K562 (cell line): ENCODE results near the gene SPRY4. TPM values are rescaled to one million over a fixed set of nuclear protein-coding genes. Genes with fewer than 3 reads are reported as not detected.

Experiments
- BHLHE40 ChIP-seq: IDR thresholded peaks from 2 replicates; pipeline ENCODE4 v1.6.1; 2011; ENCODE audit warnings: low read length, improper control_type of control experiment
- C11orf30 ChIP-seq: fragments of 450-650 bp; IDR thresholded peaks from 2 replicates; pipeline ENCODE4 v1.6.1; 2016; ENCODE audit warnings: low read depth, mild to moderate bottlenecking
- CEBPB ChIP-seq: fragments of 450-650 bp; IDR thresholded peaks from 2 replicates; pipeline ENCODE4 v1.6.1; 2016; ENCODE audit warnings: missing genetic modification characterization, missing compliant biosample characterization
- POLR2H ChIP-seq: IDR thresholded peaks from 2 replicates; pipeline ENCODE4 v1.6.1; 2016; ENCODE audit warnings: missing genetic modification characterization, low read depth, mild to moderate bottlenecking, control low read depth, missing compliant biosample characterization, moderate library complexity
- RCOR1 ChIP-seq, 2 experiments: IDR thresholded peaks; 2 replicates each; pipeline ENCODE4 v1.6.1; 2012; ENCODE audit warnings: low read depth in 2 of 2, low read length in 2 of 2, borderline replicate concordance in 1 of 2, improper control_type of control experiment in 1 of 2
- SETDB1 ChIP-seq: IDR thresholded peaks from one replicate; pipeline ENCODE4 v1.6.1; 2012; ENCODE audit warnings: low read length, control low read depth, inconsistent platforms
- SLC30A9 ChIP-seq: fragments of 250-450 bp; sonication (Bioruptor Pico); IDR thresholded peaks from 2 replicates; pipeline ENCODE4 v1.8.0; 2022; ENCODE audit warnings: mild to moderate bottlenecking, moderate library complexity
- TAF9B ChIP-seq: fragments of 450-650 bp; IDR thresholded peaks from 2 replicates; pipeline ENCODE4 v1.6.1; 2018; ENCODE audit warnings: mild to moderate bottlenecking; ENCODE audit not compliant: partially characterized antibody
- TRIM28 ChIP-seq: fragments of 450-650 bp; IDR thresholded peaks from 2 replicates; pipeline ENCODE4 v1.6.1; 2017
- VEZF1 ChIP-seq: fragments of 200-800 bp; sonication (Bioruptor generic); IDR thresholded peaks from 2 replicates; pipeline ENCODE4 v1.6.1; 2017; ENCODE audit warnings: missing genetic modification characterization, missing compliant biosample characterization
- ZKSCAN3 ChIP-seq: fragments of 250-450 bp; sonication (Bioruptor Pico); IDR thresholded peaks from 2 replicates; pipeline ENCODE4 v1.4.0; 2020
- ZNF444 ChIP-seq: fragments of 250-450 bp; sonication (Bioruptor Pico); IDR thresholded peaks from 2 replicates; pipeline ENCODE4 v1.4.0; 2020; ENCODE audit warnings: mild to moderate bottlenecking, moderate library complexity
- ZNF584 ChIP-seq: fragments of 200-800 bp; sonication (Bioruptor generic); IDR thresholded peaks from 2 replicates; pipeline ENCODE4 v1.6.1; 2016; ENCODE audit warnings: low read depth, mild to moderate bottlenecking, missing genetic modification characterization, missing compliant biosample characterization
- ZNF592 ChIP-seq: fragments of 450-650 bp; IDR thresholded peaks from 2 replicates; pipeline ENCODE4 v1.6.1; 2017; ENCODE audit warnings: antibody characterized with exemption, mild to moderate bottlenecking
- polyA plus RNA-seq, 8 experiments: library from polyadenylated mRNA; depleted of rRNA in 4 of 8; stranded (reverse) in 5 of 8; unstranded in 3 of 8; fragments of >200 nt; fragmentation: Nextera tagmentation in 2 of 8; fragmentation: Illumina TruSeq in 1 of 8; extraction: Ambion mirVana in 2 of 8; extraction: Trizol in 1 of 8; gene quantifications; 2 replicates each; pipeline versions ENCODE4 v1.2.1 to v1.2.3, GENCODE V29; 2011 to 2014; ENCODE audit warnings: inconsistent platforms in 1 of 8, missing spikeins in 1 of 8
- total RNA-seq, 7 experiments: library from RNA; depleted of rRNA in 6 of 7; stranded (reverse); fragments of >200 nt in 6 of 7; fragmentation: Illumina TruSeq in 2 of 7; extraction: Trizol in 2 of 7; gene quantifications; 2 replicates each; pipeline versions ENCODE4 v1.2.1 to v1.2.3, GENCODE V29; 2011 to 2021; ENCODE audit warnings: low replicate concordance in 1 of 7
- TF ChIP-seq, protein P1 (sequence below), 3 experiments: fragments of 200-800 bp in 1 of 3; fragments of 250-450 bp in 1 of 3; fragments of 450-650 bp in 1 of 3; sonication (Bioruptor Pico) in 1 of 3; sonication (Bioruptor generic) in 1 of 3; formaldehyde crosslinking in 1 of 3; IDR thresholded peaks; 2 replicates each; pipeline versions ENCODE4 v1.6.1 to v1.8.0; 2016 to 2022; ENCODE audit warnings: mild to moderate bottlenecking in 2 of 3, missing genetic modification characterization in 2 of 3, missing compliant biosample characterization in 1 of 3, moderate library complexity in 1 of 3
- TF ChIP-seq, protein P2 (sequence below): fragments of 250-450 bp; sonication (Bioruptor Pico); IDR thresholded peaks from 2 replicates; pipeline ENCODE4 v1.8.0; 2021; ENCODE audit warnings: moderate library complexity, mild to moderate bottlenecking, inconsistent platforms
- TF ChIP-seq, protein P3 (sequence below): sonication (generic); formaldehyde crosslinking; IDR thresholded peaks from 2 replicates; pipeline ENCODE4 v1.8.0; 2022; ENCODE audit warnings: mild to moderate bottlenecking, low read depth, missing genetic modification reagents

Gene SPRY4
- total and polyA plus RNA-seq, 9 of the 15 experiments (the other 6 are each of a cell fraction or from before 2014, with no cell fraction given) = 2.6 to 24.2 (median 9.5) TPM

DNA sequence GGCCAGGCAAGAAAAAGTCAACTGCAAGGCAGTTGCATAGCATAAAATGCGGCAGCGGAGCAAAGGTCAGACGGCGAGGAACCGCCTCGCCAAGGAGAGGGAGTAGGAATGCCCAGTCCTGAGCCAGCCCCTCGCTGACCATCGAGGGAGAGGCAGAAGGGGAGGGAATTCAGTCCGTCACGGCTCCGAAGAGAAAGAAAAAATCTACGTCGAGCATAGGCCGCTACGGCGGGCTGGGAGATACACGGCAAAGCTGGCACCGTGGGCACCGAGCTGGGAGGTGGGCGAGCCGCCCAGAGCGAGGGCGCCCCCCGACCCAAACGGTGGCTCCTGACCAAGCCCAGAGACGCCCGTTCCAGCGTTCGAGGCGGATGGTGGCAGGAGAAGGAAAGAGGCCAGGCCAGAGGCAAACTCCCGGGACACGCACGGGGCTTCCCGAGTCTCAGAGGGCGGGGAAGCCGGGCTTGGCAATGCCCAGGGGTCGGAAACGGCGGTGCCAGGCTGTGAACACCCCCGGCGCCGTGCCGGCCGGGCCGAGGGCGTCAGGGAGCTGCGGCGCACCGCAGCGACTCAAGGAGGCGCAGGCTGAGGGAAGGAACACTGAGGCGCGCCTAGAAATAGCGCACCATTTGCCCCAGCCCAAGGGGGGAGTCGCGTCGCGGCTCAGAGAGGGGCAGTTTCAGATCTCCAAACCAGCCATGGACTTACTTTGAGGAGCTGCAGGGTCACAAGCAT, 518 bp downstream of the SPRY4 start (continued):
- TF ChIP-seq, protein P1, sequence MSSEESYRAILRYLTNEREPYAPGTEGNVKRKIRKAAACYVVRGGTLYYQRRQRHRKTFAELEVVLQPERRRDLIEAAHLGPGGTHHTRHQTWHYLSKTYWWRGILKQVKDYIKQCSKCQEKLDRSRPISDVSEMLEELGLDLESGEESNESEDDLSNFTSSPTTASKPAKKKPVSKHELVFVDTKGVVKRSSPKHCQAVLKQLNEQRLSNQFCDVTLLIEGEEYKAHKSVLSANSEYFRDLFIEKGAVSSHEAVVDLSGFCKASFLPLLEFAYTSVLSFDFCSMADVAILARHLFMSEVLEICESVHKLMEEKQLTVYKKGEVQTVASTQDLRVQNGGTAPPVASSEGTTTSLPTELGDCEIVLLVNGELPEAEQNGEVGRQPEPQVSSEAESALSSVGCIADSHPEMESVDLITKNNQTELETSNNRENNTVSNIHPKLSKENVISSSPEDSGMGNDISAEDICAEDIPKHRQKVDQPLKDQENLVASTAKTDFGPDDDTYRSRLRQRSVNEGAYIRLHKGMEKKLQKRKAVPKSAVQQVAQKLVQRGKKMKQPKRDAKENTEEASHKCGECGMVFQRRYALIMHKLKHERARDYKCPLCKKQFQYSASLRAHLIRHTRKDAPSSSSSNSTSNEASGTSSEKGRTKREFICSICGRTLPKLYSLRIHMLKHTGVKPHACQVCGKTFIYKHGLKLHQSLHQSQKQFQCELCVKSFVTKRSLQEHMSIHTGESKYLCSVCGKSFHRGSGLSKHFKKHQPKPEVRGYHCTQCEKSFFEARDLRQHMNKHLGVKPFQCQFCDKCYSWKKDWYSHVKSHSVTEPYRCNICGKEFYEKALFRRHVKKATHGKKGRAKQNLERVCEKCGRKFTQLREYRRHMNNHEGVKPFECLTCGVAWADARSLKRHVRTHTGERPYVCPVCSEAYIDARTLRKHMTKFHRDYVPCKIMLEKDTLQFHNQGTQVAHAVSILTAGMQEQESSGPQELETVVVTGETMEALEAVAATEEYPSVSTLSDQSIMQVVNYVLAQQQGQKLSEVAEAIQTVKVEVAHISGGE (CRISPR knock-in tag; IDR thresholded peaks at IDR 0.05) = no peak
- no peak for TF ChIP-seq SETDB1
- TF ChIP-seq, protein P2, sequence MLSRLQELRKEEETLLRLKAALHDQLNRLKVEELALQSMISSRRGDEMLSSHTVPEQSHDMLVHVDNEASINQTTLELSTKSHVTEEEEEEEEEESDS (CRISPR knock-in tag) = no peak
- TF ChIP-seq RCOR1 (IDR thresholded peaks at IDR 0.05; ENCODE audit: borderline replicate concordance in 1 of 2, low read depth in 2 of 2, low read length in 2 of 2) = peak in 1 of 2 experiments; percentile 6; a peak in 1 of 4 replicates
- TF ChIP-seq SLC30A9 = no peak
- TF ChIP-seq, protein P3, sequence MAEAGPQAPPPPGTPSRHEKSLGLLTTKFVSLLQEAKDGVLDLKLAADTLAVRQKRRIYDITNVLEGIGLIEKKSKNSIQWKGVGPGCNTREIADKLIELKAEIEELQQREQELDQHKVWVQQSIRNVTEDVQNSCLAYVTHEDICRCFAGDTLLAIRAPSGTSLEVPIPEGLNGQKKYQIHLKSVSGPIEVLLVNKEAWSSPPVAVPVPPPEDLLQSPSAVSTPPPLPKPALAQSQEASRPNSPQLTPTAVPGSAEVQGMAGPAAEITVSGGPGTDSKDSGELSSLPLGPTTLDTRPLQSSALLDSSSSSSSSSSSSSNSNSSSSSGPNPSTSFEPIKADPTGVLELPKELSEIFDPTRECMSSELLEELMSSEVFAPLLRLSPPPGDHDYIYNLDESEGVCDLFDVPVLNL (CRISPR knock-in tag) = no peak
- no peak for TF ChIP-seq CEBPB (tag)
- no peak for TF ChIP-seq POLR2H
- TF ChIP-seq BHLHE40 = no peak
- TF ChIP-seq ZNF584 (CRISPR knock-in tag) = no peak
- TF ChIP-seq TAF9B = no peak
- TF ChIP-seq VEZF1 (CRISPR knock-in tag) = peak; percentile 64
- TF ChIP-seq ZKSCAN3 (CRISPR knock-in tag) = no peak
- TF ChIP-seq ZNF592 = 0 out of 2 replicates have a peak, but pooled peaks have one; percentile 32
- TF ChIP-seq ZNF444 = no peak
- TF ChIP-seq C11orf30 = no peak
- no peak for TF ChIP-seq TRIM28
